Measurements from ENCODE around the gene PCBP3. TPM values are rescaled to one million over a fixed set of nuclear protein-coding genes. Genes with fewer than 3 reads are reported as not detected.

PCBP3 gene
- total RNA-seq, 1 donor from 2014 or later: 4.6 TPM

GRCh38 chr21:45927032-45927431, 283.5 kb downstream of the PCBP3 start:
- H4K20me1 ChIP-seq (ENCODE audit: low read depth): no peaks in the 10 kb centered on the region
- no peaks in the 10 kb centered on the region for H3K4me1 Mint-ChIP-seq
- H3K4me3 ChIP-seq: no peak overlapping the region
- H3K27ac ChIP-seq: no peak overlapping the region
- no peak overlapping the region for H3K4me3 Mint-ChIP-seq
- no peaks in the 10 kb centered on the region for H3K27me3 ChIP-seq
- H3K36me3 ChIP-seq: no peaks in the 10 kb centered on the region
- H3K9ac ChIP-seq: no peak overlapping the region
- no peak overlapping the region for H3K4me2 ChIP-seq
- H3K79me2 ChIP-seq (ENCODE audit: low read depth): no peaks in the 10 kb centered on the region
- no peaks in the 10 kb centered on the region for H3K4me1 ChIP-seq
- peaks cover 4% of the 10 kb centered on the region for H3K9me3 ChIP-seq (ENCODE audit: low read depth)
- H3K27ac Mint-ChIP-seq: no peak overlapping the region
- H3K36me3 Mint-ChIP-seq: no peaks in the 10 kb centered on the region
- H3K27me3 Mint-ChIP-seq (ENCODE audit: insufficient read depth, low read depth): peaks cover 3% of the 10 kb centered on the region
- TF ChIP-seq CTCF (IDR thresholded peaks at IDR 0.05): no peak
- no peak for TF ChIP-seq EZH2phosphoT487 (IDR thresholded peaks at IDR 0.05)
- no peak for TF ChIP-seq EZH2 (IDR thresholded peaks at IDR 0.05)
- H3K9me3 Mint-ChIP-seq: peaks cover 4% of the 10 kb centered on the region
- peaks cover 10% of the 10 kb centered on the region for H3F3A ChIP-seq (ENCODE audit: low read depth)
- DNase-seq (ENCODE audit: low spot score): no peak
- no peak overlapping the region for H2AFZ ChIP-seq (replicated peaks)

GRCh38 chr21:45927851-45928850, 284.6 kb downstream of the PCBP3 start:
- Histone ChIP-seq H3K4me3 (no peak overlapping the region), H3K79me2 (ENCODE audit: low read depth) (no peaks in the 10 kb centered on the region), H3K9me3 (ENCODE audit: low read depth) (peaks cover 4% of the 10 kb centered on the region), H3F3A (ENCODE audit: low read depth) (peaks cover 10% of the 10 kb centered on the region), H3K4me2 (no peak overlapping the region), H3K27ac (no peak overlapping the region), H3K4me1 (no peaks in the 10 kb centered on the region), H3K36me3 (no peaks in the 10 kb centered on the region), H4K20me1 (ENCODE audit: low read depth) (no peaks in the 10 kb centered on the region), H2AFZ (replicated peaks) (no peak overlapping the region), H3K27me3 (no peaks in the 10 kb centered on the region), H3K9ac (no peak overlapping the region)
- Mint-ChIP-seq H3K27ac (no peak overlapping the region), H3K36me3 (no peaks in the 10 kb centered on the region), H3K27me3 (ENCODE audit: insufficient read depth, low read depth) (peaks cover 4% of the 10 kb centered on the region), H3K4me3 (no peak overlapping the region), H3K9me3 (no peaks in the 10 kb centered on the region), H3K4me1 (peaks cover 4% of the 10 kb centered on the region)
- no peak for DNase-seq (ENCODE audit: low spot score)
- TF ChIP-seq EZH2phosphoT487 (IDR thresholded peaks at IDR 0.05) (no peak), EZH2 (IDR thresholded peaks at IDR 0.05) (no peak), CTCF (IDR thresholded peaks at IDR 0.05) (no peak)

GRCh38 chr21:45929449-45929848, 285.9 kb downstream of the PCBP3 start:
- Histone ChIP-seq H3K9me3 (ENCODE audit: low read depth) (peaks cover 2% of the 10 kb centered on the region), H3K27ac (no peak overlapping the region), H3K36me3 (no peaks in the 10 kb centered on the region), H3K79me2 (ENCODE audit: low read depth) (no peaks in the 10 kb centered on the region), H3K4me2 (no peak overlapping the region), H4K20me1 (ENCODE audit: low read depth) (no peaks in the 10 kb centered on the region), H3K4me3 (no peak overlapping the region), H3F3A (ENCODE audit: low read depth) (peaks cover 3% of the 10 kb centered on the region), H2AFZ (replicated peaks) (no peak overlapping the region), H3K27me3 (no peaks in the 10 kb centered on the region), H3K4me1 (no peaks in the 10 kb centered on the region), H3K9ac (no peak overlapping the region)
- H3K4me1 Mint-ChIP-seq: peaks cover 4% of the 10 kb centered on the region
- peaks cover 6% of the 10 kb centered on the region for H3K27me3 Mint-ChIP-seq (ENCODE audit: insufficient read depth, low read depth)
- no peak overlapping the region for H3K27ac Mint-ChIP-seq
- TF ChIP-seq EZH2phosphoT487 (IDR thresholded peaks at IDR 0.05) (no peak), CTCF (IDR thresholded peaks at IDR 0.05) (no peak)
- H3K4me3 Mint-ChIP-seq: no peak overlapping the region
- H3K9me3 Mint-ChIP-seq: no peaks in the 10 kb centered on the region
- H3K36me3 Mint-ChIP-seq: no peaks in the 10 kb centered on the region
- no peak for DNase-seq (ENCODE audit: low spot score)
